Measurements from ENCODE around the gene NELFA.

DNA sequence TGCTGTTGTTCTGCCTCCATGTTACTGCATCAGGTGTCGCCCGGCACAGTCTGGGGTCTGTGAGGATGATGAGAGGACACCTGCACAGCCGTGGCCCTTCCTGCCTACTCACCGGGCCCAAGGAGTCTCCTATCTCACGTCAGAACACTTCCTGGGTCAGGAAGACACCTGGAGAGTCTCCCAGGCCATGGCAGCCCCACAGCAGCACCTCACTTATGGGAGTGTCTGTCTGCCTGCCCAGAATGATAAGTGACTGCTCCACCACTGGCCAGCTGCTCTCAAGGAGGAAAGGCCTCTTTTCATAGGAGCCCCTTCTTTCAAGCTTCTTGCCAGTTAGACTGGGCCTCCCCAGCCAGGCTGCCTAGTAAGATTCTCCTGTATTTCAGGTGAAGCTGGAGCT lies 56.1 kb downstream of the NELFA start:
- TF ChIP-seq, protein P1, sequence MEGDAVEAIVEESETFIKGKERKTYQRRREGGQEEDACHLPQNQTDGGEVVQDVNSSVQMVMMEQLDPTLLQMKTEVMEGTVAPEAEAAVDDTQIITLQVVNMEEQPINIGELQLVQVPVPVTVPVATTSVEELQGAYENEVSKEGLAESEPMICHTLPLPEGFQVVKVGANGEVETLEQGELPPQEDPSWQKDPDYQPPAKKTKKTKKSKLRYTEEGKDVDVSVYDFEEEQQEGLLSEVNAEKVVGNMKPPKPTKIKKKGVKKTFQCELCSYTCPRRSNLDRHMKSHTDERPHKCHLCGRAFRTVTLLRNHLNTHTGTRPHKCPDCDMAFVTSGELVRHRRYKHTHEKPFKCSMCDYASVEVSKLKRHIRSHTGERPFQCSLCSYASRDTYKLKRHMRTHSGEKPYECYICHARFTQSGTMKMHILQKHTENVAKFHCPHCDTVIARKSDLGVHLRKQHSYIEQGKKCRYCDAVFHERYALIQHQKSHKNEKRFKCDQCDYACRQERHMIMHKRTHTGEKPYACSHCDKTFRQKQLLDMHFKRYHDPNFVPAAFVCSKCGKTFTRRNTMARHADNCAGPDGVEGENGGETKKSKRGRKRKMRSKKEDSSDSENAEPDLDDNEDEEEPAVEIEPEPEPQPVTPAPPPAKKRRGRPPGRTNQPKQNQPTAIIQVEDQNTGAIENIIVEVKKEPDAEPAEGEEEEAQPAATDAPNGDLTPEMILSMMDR (IDR thresholded peaks at IDR 0.05; ENCODE audit: low read depth, low read length, missing input control), result no peak
- TF ChIP-seq, protein P2, sequence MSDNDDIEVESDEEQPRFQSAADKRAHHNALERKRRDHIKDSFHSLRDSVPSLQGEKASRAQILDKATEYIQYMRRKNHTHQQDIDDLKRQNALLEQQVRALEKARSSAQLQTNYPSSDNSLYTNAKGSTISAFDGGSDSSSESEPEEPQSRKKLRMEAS (IDR thresholded peaks at IDR 0.05), result no peak
- no peak for TF ChIP-seq TAF1 (conservative IDR thresholded peaks at IDR 0.05)
- TF ChIP-seq HNF4A (conservative IDR thresholded peaks at IDR 0.05), result no peak
- TF ChIP-seq RAD21 (IDR thresholded peaks at IDR 0.05), result no peak
- TF ChIP-seq YY1 (IDR thresholded peaks at IDR 0.05), result no peak
- TF ChIP-seq SP1 (IDR thresholded peaks at IDR 0.05), result no peak
- no peak for TF ChIP-seq EGR1 (IDR thresholded peaks at IDR 0.05; ENCODE audit: low read depth in 2 of 2)
